ENCODE results near the gene ZFHX3.

Gene ZFHX3

GRCh38 chr16:72969812-72970211, 78.1 kb downstream of the ZFHX3 start:
- DNase-seq, result no peak

- DNase-seq, result no peak
These were observed 78.8 kb downstream of the ZFHX3 start for GRCh38 chr16:72969146-72969545.

- no peak for DNase-seq
These were observed 80.0 kb downstream of the ZFHX3 start for GRCh38 chr16:72967941-72968340.

- no peak for DNase-seq
These were observed 84.2 kb downstream of the ZFHX3 start for GRCh38 chr16:72963533-72964315.

- DNase-seq, result no peak
These were observed 85.6 kb downstream of the ZFHX3 start for GRCh38 chr16:72962347-72962746.

GRCh38 chr16:72961863-72962262, 86.1 kb downstream of the ZFHX3 start:
- no peak for DNase-seq

GRCh38 chr16:72961115-72961832, 86.7 kb downstream of the ZFHX3 start:
- DNase-seq, result no peak

GRCh38 chr16:72960101-72960500, 87.8 kb downstream of the ZFHX3 start:
- DNase-seq, result no peak

GRCh38 chr16:72959301-72959996, 88.5 kb downstream of the ZFHX3 start:
- no peak for DNase-seq

GRCh38 chr16:72958522-72959076, 89.3 kb downstream of the ZFHX3 start:
- no peak for DNase-seq

GRCh38 chr16:72957303-72958277, 90.3 kb downstream of the ZFHX3 start:
- DNase-seq, result no peak

- DNase-seq, result no peak
These were observed 91.5 kb downstream of the ZFHX3 start for GRCh38 chr16:72956124-72957064.

- no peak for DNase-seq
These were observed 95.1 kb downstream of the ZFHX3 start for GRCh38 chr16:72952811-72953271.

- no peak for DNase-seq
These were observed 95.5 kb downstream of the ZFHX3 start for GRCh38 chr16:72952404-72952803.

GRCh38 chr16:72951916-72952315, 96.0 kb downstream of the ZFHX3 start:
- no peak for DNase-seq

- no peak for DNase-seq
These were observed 97.3 kb downstream of the ZFHX3 start for GRCh38 chr16:72950669-72951068.

- no peak for DNase-seq
These were observed 99.6 kb downstream of the ZFHX3 start for GRCh38 chr16:72948238-72948829.

GRCh38 chr16:72947379-72948237, 100.3 kb downstream of the ZFHX3 start:
- no peak for DNase-seq

- DNase-seq, result no peak
These were observed 101.3 kb downstream of the ZFHX3 start for GRCh38 chr16:72946474-72947194.
